GM10266 (cell line): ENCODE data around the gene ZNF771.

Experiments used
- DNase-seq: peaks from one replicate; pipeline ENCODE4 v3.0.0; 2012; ENCODE audit errors: extremely low spot score
- TF ChIP-seq, protein P1 (sequence below): IDR thresholded peaks from 2 replicates; pipeline ENCODE4 v1.5.1; 2012; ENCODE audit warnings: mild to moderate bottlenecking, low read depth; ENCODE audit not compliant: control insufficient read depth, insufficient read depth; ENCODE audit errors: missing control alignments

ZNF771 gene

DNA sequence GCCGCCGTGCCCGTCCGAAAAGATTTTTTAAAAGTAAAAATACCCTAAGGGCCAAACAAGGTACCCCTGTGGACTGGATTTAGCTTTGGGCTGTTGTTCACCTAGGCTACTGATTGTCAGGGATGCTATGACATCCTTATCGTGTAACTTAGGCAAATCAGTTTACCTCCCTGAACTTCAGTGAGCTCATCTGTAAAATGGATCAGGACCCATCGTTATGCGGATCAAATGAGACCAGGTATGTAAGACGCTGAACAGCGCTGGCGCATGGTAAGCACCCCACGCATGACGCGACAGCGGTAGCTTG, 658 bp upstream of the ZNF771 start:
- TF ChIP-seq, protein P1, sequence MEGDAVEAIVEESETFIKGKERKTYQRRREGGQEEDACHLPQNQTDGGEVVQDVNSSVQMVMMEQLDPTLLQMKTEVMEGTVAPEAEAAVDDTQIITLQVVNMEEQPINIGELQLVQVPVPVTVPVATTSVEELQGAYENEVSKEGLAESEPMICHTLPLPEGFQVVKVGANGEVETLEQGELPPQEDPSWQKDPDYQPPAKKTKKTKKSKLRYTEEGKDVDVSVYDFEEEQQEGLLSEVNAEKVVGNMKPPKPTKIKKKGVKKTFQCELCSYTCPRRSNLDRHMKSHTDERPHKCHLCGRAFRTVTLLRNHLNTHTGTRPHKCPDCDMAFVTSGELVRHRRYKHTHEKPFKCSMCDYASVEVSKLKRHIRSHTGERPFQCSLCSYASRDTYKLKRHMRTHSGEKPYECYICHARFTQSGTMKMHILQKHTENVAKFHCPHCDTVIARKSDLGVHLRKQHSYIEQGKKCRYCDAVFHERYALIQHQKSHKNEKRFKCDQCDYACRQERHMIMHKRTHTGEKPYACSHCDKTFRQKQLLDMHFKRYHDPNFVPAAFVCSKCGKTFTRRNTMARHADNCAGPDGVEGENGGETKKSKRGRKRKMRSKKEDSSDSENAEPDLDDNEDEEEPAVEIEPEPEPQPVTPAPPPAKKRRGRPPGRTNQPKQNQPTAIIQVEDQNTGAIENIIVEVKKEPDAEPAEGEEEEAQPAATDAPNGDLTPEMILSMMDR: no peak
- no peak for DNase-seq

DNA sequence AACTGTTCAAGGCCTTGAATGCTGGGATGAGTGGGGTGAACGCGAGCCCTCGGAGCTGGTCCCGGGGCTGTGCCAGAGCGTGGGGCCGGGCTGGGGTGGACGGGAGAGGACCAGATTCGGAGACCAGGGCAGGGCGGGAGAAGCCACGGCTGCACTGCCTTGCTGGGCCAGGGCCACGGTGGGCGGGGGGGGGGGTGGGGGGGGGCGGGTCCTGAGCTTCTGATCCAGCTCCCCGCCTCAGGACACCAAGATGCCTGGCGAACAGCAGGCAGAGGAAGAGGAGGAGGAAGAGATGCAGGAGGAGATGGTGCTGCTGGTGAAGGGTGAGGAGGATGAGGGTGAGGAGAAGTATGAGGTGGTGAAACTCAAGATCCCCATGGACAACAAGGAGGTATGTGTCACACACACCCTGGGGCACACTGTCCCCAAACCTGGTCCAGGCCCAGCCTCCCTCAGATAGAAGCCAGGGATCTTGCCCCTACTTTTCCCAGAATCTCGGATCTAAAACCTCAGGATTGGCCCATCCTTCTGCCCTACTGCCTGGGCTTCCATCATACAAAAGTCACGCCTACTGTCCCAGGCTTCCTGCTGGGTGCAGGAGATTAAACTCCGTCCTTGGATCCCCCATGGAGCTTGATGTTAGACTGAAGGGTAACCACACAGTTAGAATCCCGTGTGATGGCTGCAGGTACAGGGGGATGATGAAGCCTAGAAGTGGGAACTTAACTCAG, 563 bp downstream of the ZNF771 start:
- TF ChIP-seq, protein P1: no peak

DNA sequence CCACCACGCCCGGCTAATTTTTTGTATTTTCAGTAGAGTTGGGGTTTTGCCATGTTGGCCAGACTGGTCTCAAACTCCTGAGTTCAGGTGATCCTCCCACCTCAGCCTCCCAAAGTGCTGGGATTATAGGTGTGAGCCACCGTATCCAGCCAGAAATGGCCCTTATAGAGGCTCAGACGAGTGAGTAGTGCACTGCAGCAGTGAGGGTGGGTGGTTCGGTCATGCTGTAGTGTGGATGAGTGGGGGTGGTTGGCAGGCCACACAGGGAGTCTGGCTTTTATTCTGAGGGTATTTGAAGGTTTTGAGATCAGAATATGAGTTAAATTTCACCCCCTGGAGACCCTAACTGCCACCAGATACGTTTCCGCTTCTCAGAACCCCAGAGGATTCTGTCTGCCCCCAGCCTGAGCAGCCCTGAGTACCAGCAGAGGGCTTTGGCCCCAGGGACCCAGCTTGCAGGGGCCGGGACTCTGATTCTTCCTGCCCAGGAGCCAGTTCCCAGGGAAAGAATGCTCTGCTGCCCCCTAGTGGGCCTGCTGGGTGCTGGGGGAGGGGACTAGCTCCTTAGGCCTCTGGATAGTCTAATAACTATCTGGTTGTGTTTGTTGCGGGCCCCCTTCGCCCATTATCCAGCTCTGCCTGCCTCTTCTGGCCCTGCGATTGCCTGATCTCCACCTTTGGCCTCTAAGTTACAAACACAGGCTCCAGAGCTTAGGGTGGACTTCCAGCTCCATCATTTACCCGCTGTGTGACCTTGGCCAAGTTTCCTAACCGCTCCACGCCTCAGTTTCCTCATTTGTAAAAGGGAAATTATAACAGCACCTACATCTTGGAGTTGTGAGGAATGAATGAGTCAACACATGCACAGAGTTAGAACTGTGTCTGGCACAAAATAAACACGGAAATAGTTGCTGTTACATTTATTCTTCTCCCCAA, 2.0 kb downstream of the ZNF771 start:
- TF ChIP-seq, protein P1: peak; percentile 96
- DNase-seq: peak; percentile 93

More for the DNA sequence above, 563 bp downstream of the ZNF771 start:
- DNase-seq: no peak

DNA sequence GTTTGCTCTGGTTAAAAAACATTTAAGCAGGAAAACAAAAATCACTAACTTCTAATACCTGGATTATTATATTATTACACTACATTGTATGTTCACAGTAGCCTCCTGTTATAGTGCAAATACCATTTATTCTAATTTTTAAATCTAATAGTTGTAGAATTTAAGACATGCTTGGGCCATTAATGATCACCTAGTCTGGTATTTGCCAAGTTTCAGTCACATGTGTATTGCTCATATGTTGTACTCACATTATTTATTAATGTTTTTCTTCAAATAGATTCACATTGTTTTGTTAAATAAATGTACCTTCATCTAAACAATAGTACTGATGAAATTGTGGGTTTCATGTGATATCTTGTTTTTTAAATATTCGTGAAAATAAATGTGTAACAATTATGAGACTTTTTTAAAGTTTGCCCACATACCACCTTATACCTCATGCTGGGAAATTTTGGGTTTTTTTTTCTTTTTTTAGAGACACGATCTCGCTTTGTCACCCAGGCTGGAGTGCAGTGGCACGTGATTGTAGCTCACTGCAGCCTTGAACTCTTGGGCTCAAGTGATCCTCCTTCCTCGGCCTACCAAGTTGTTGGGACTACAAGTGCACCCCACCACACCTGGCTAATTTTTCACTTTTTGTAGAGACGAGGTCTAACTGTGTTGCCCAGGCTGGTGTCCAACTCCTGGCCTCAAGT, 5.9 kb downstream of the ZNF771 start:
- DNase-seq: no peak
- TF ChIP-seq, protein P1: no peak

DNA sequence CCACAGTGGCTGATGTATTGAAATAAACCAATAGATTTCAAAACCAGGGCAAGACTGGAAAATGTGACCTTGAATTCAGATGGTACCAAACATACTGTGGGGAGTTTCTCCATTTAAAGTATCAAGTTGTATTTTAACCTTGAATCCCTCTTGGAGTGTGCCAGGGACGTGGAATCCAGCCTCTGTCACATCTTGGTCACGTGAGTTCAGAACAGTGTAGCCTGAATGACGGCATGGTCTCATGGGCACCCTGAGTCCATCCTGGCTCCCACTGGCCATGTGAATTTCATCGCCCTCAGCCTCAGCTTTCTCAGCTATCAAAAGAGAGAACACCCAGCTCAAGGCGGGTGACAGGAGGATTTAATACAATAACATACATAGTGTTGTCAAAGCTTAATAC, 6.8 kb downstream of the ZNF771 start:
- TF ChIP-seq, protein P1: no peak
- DNase-seq: no peak

DNA sequence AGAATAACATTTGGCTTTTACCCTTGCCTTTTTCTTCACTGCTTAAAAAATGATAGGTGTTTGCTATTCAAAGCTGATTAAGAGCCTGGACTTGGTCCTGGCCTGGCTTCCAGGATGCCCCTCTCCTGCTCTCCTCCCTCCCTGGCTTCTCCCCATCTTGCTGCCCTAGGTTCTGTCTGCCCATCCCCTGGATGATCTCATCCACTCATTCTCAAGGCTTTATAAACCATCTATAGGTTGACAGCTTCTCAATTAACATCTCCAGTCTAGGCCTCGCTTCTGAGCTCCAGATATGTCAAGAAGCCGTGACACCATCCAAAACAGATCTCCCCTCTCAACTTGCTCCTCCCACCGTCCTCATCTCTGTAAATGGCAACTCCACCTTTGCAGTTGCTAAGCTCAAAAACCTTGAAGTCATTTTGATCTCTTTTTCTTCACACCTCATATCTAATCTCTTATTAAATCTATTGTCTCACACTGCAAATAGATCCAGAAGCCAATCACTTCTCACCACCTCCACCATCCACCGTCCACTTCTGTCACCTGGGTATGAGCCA, 8.7 kb downstream of the ZNF771 start:
- TF ChIP-seq, protein P1: no peak
- no peak for DNase-seq
